GM12878 (cell line): Measurements from ENCODE around the gene PRR29. TPM values are rescaled to one million over a fixed set of nuclear protein-coding genes. Genes with fewer than 3 reads are reported as not detected.

ENCODE experiments used
- ATAC-seq: fragments of 200-7000 bp; cut with Tn5 transposase; 3 replicates; pipeline ENCODE4 v1.9.1; 2020; ENCODE audit warnings: mild to moderate bottlenecking, moderate library complexity
- BruUV-seq: library from RNA; stranded (reverse); fragments of 400-500 nt; replicated peaks from 2 replicates; lab custom pipeline; 2021; lab: Mats Ljungman, UMichigan
- CTCF ChIA-PET: fragments of 300-600 bp; sonication (Branson Sonifier 250); formaldehyde crosslinking; extraction: SDS; loops from one replicate; lab custom pipeline; 2021; ENCODE audit warnings: inconsistent platforms; lab: Yijun Ruan, JAX
- POLR2A ChIA-PET: fragments of 350-600 bp; formaldehyde crosslinking; extraction: SDS; loops from one replicate; lab custom pipeline; 2021; ENCODE audit warnings: inconsistent platforms; lab: Charles Lee
- RAD21 ChIA-PET: fragments of 300-600 bp; sonication (Branson Sonifier 250); formaldehyde crosslinking; loops from one replicate; lab custom pipeline; 2023; ENCODE audit warnings: antibody characterized with exemption; ENCODE audit not compliant: unreplicated experiment; lab: Charles Lee
- SMC1A ChIA-PET: fragments of 300-600 bp; sonication (Branson Sonifier 250); formaldehyde crosslinking; loops from one replicate; lab custom pipeline; 2023; ENCODE audit not compliant: unreplicated experiment, uncharacterized antibody; lab: Charles Lee
- DNase-seq: peaks from one replicate; pipeline ENCODE4 v3.0.0-alpha.2; 2011; ENCODE audit warnings: low read depth, low spot score
- FAIRE-seq: peaks from 3 replicates; lab custom pipeline; 2011; peaks lifted over from hg19 to GRCh38; lab: Jason Lieb, UNC
- H2AFZ ChIP-seq: 2 replicates; pipeline ENCODE4 v1.6.0; 2011; ENCODE audit warnings: low read depth, low read length, control low read depth; ENCODE audit not compliant: control insufficient read depth
- H3K27ac ChIP-seq: 2 replicates; pipeline ENCODE4 v1.5.1; 2011; ENCODE audit warnings: control low read depth; ENCODE audit not compliant: control insufficient read depth, insufficient read depth
- H3K27me3 ChIP-seq, 2 experiments: replicated peaks in 1 of 2; 2 replicates each; pipeline versions ENCODE4 v1.6.0 to v1.6.1; 2011; ENCODE audit warnings: low read length in 1 of 2; ENCODE audit not compliant: control insufficient read depth in 2 of 2, insufficient read depth in 2 of 2
- H3K36me3 ChIP-seq, 2 experiments: 2 replicates each; pipeline ENCODE4 v1.5.1; 2011; ENCODE audit warnings: low read length in 1 of 2; ENCODE audit not compliant: control insufficient read depth in 2 of 2, insufficient read depth in 2 of 2
- H3K4me1 ChIP-seq: 2 replicates; pipeline ENCODE4 v1.6.1; 2011; ENCODE audit warnings: mild to moderate bottlenecking, low read length, moderate library complexity, mixed read lengths; ENCODE audit not compliant: control insufficient read depth, insufficient read depth
- H3K4me2 ChIP-seq: 2 replicates; pipeline ENCODE4 v1.6.0; 2011; ENCODE audit warnings: control low read depth; ENCODE audit not compliant: control insufficient read depth, insufficient read depth
- H3K4me3 ChIP-seq: fragments of 200-600 bp; sonication (generic); 2 replicates; pipeline ENCODE4 v1.5.1; 2016
- H3K79me2 ChIP-seq: 2 replicates; pipeline ENCODE4 v1.6.0; 2011; ENCODE audit warnings: low read length; ENCODE audit not compliant: control insufficient read depth, insufficient read depth
- H3K9ac ChIP-seq: 2 replicates; pipeline ENCODE4 v1.8.0; 2011; ENCODE audit warnings: low read length, control low read depth, mixed read lengths; ENCODE audit not compliant: control insufficient read depth, insufficient read depth
- H3K9me3 ChIP-seq: replicated peaks from 3 replicates; pipeline ENCODE4 v1.5.1; 2011; ENCODE audit warnings: mild to moderate bottlenecking, low read length; ENCODE audit not compliant: control insufficient read depth, insufficient read depth
- H4K20me1 ChIP-seq: 2 replicates; pipeline ENCODE4 v1.6.0; 2011; ENCODE audit not compliant: control insufficient read depth, insufficient read depth
- CHD4 ChIP-seq: fragments of 200-600 bp; sonication (generic); IDR thresholded peaks from 2 replicates; pipeline ENCODE4 v1.6.1; 2016; ENCODE audit warnings: mild to moderate bottlenecking
- CREB1 ChIP-seq: IDR thresholded peaks from 2 replicates; pipeline ENCODE4 v1.6.1; 2012; ENCODE audit warnings: low read depth, mild to moderate bottlenecking, inconsistent platforms
- CREM ChIP-seq: IDR thresholded peaks from 2 replicates; pipeline ENCODE4 v1.6.1; 2014; ENCODE audit warnings: antibody characterized with exemption, low read depth
- HCFC1 ChIP-seq: fragments of 150-350 bp; IDR thresholded peaks from 2 replicates; pipeline ENCODE4 v1.6.1; 2014; ENCODE audit warnings: low read length
- HDAC2 ChIP-seq: fragments of 200-600 bp; sonication (generic); IDR thresholded peaks from 2 replicates; pipeline ENCODE4 v1.6.1; 2017
- NRF1 ChIP-seq: conservative IDR thresholded peaks from 2 replicates; pipeline ENCODE4 v1.6.1; 2011; ENCODE audit warnings: mild to moderate bottlenecking, low read depth, low read length, improper control_type of control experiment
- RCOR1 ChIP-seq: conservative IDR thresholded peaks from 2 replicates; pipeline ENCODE4 v1.6.1; 2012; ENCODE audit warnings: low read depth, low read length, improper control_type of control experiment
- SMARCA5 ChIP-seq: fragments of 450-650 bp; IDR thresholded peaks from 2 replicates; pipeline ENCODE4 v1.6.1; 2017; ENCODE audit warnings: mild to moderate bottlenecking
- SREBF2 ChIP-seq: IDR thresholded peaks from 2 replicates; pipeline ENCODE4 v1.6.1; 2012; ENCODE audit warnings: mild to moderate bottlenecking, low read length
- STAT3 ChIP-seq: IDR thresholded peaks from 2 replicates; pipeline ENCODE4 v1.6.1; 2011; ENCODE audit warnings: low read depth, low read length, improper control_type of control experiment
- WGBS: methylation state at CpG from one replicate; pipeline ENCODE4 v1.1.6; 2016; ENCODE audit warnings: low lambda C conversion rate; ENCODE audit not compliant: insufficient replicate concordance, insufficient coverage; ENCODE audit errors: missing lambda C conversion rate; 5-methylcytosine and 5-hydroxymethylcytosine counted together
- in situ Hi-C: fragments of 300-500 bp; cut with MboI; formaldehyde crosslinking; loops from 9 replicates; pipeline ENCODE4 v1.14.3; 2018; ENCODE audit warnings: mixed read lengths
- intact Hi-C: fragments of 100-400 bp; cut with micrococcal nuclease; formaldehyde crosslinking; loops from one replicate; pipeline ENCODE4 v1.14.2; 2022; ENCODE audit not compliant: unreplicated experiment
- polyA plus RNA-seq, 11 experiments: library from polyadenylated mRNA; depleted of rRNA in 4 of 11; unstranded in 6 of 11; stranded (reverse) in 5 of 11; fragments of >200 nt; fragmentation: Nextera tagmentation in 4 of 11; fragmentation: Illumina TruSeq in 1 of 11; extraction: Ambion mirVana in 4 of 11; extraction: Trizol in 1 of 11; gene quantifications; 1 replicate in 1 of 11; 2 replicates in 10 of 11; pipeline versions ENCODE4 v1.2.1 to v1.2.3, GENCODE V29; 2011 to 2016; ENCODE audit warnings: inconsistent platforms in 2 of 11, missing spikeins in 2 of 11, low read depth in 1 of 11
- total RNA-seq, 4 experiments: library from RNA; depleted of rRNA in 3 of 4; stranded (reverse); fragments of >200 nt in 3 of 4; fragmentation: Illumina TruSeq in 1 of 4; extraction: Trizol in 1 of 4; gene quantifications; 2 replicates each; pipeline versions ENCODE4 v1.2.1 to v1.2.3, GENCODE V29; 2013 to 2021
- TF ChIP-seq, protein P1 (sequence below), 3 experiments: IDR thresholded peaks in 2 of 3; conservative IDR thresholded peaks in 1 of 3; 2 replicates each; pipeline ENCODE4 v1.5.1; 2011; ENCODE audit warnings: low read depth in 3 of 3, low read length in 3 of 3, mild to moderate bottlenecking in 3 of 3, control low read depth in 2 of 3, moderate library complexity in 2 of 3, inconsistent platforms in 1 of 3, mixed read lengths in 1 of 3; ENCODE audit not compliant: control insufficient read depth in 2 of 3, insufficient read depth in 1 of 3; ENCODE audit errors: extremely low read depth in 1 of 3
- TF ChIP-seq, protein P2 (sequence below): fragments of 450-650 bp; IDR thresholded peaks from 2 replicates; pipeline ENCODE4 v1.6.1; 2017; ENCODE audit warnings: antibody characterized with exemption, mild to moderate bottlenecking, moderate library complexity

PRR29 gene
- total and polyA plus RNA-seq, 10 of the 15 experiments (the other 5 are each of a cell fraction or from before 2014, with no cell fraction given) = 0.01 to 2.4 (median 0.18) TPM; not detected in 3

- DNase-seq (no peak), FAIRE-seq (no peak), ATAC-seq (peak; percentile 36; the same call in 1 of the 3 replicates)
- SMC1A ChIA-PET = interaction anchor here (0.8 to 1.4 kb wide), 2 partner anchors 88 to 97 kb away, joined by 3 to 4 read pairs; no protein-coding TSS in a partner anchor
- Histone ChIP-seq H3K4me2 (no peak overlapping the region), H3K27ac (no peak overlapping the region), H3K36me3 (no peaks in the 10 kb centered on the region; a peak in 2 of 4 replicates), H3K4me3 (no peak overlapping the region), H3K9me3 (no peaks in the 10 kb centered on the region), H3K27me3 (no peaks in the 10 kb centered on the region), H3K4me1 (no peaks in the 10 kb centered on the region), H3K79me2 (no peaks in the 10 kb centered on the region), H3K9ac (no peak overlapping the region), H4K20me1 (no peaks in the 10 kb centered on the region), H2AFZ (no peak overlapping the region)
- RAD21 ChIA-PET = no interaction called here
- intact Hi-C loops = no loop called here
- in situ Hi-C loops = loop anchor here (25.0 kb wide), 1 partner anchor 251 kb away; no protein-coding TSS in a partner anchor
- POLR2A ChIA-PET = no interaction called here
- BruUV-seq = no TSS peak
- CTCF ChIA-PET = interaction anchor here (13.0 kb wide), 1 partner anchor 98 kb away, joined by 915 read pairs; the partner anchor contains the start of gene ERN1
- 77% methylated on average over 14 of the region's 14 CpGs for whole genome bisulfite sequencing
- TF ChIP-seq, protein P1, sequence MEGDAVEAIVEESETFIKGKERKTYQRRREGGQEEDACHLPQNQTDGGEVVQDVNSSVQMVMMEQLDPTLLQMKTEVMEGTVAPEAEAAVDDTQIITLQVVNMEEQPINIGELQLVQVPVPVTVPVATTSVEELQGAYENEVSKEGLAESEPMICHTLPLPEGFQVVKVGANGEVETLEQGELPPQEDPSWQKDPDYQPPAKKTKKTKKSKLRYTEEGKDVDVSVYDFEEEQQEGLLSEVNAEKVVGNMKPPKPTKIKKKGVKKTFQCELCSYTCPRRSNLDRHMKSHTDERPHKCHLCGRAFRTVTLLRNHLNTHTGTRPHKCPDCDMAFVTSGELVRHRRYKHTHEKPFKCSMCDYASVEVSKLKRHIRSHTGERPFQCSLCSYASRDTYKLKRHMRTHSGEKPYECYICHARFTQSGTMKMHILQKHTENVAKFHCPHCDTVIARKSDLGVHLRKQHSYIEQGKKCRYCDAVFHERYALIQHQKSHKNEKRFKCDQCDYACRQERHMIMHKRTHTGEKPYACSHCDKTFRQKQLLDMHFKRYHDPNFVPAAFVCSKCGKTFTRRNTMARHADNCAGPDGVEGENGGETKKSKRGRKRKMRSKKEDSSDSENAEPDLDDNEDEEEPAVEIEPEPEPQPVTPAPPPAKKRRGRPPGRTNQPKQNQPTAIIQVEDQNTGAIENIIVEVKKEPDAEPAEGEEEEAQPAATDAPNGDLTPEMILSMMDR (IDR thresholded peaks at IDR 0.05 in 2 of 3, conservative IDR thresholded peaks at IDR 0.05 in 1 of 3; ENCODE audit: control insufficient read depth in 2 of 3, extremely low read depth in 1 of 3, insufficient read depth in 1 of 3, low read depth in 3 of 3, low read length in 3 of 3) = 0 out of 6 replicates have a peak, but pooled peaks of 1 of the 3 experiments have one; percentile 12
- no peak for TF ChIP-seq CREM
Measured at GRCh38 chr17:64036198-64036922, 38.2 kb downstream of the PRR29 start.

GRCh38 chr17:64037180-64037579, 39.0 kb downstream of the PRR29 start:
- no peaks in the 10 kb centered on the region for H3K79me2 ChIP-seq
- WGBS = 83% methylated on average over 6 of the region's 6 CpGs
- no peak overlapping the region for H3K27ac ChIP-seq
- no peak overlapping the region for H3K4me3 ChIP-seq
- no peaks in the 10 kb centered on the region for H3K4me1 ChIP-seq
- no peak overlapping the region for H2AFZ ChIP-seq
- intact Hi-C loops (no loop called here), in situ Hi-C loops (loop anchor here (25.0 kb wide), 1 partner anchor 250 kb away; no protein-coding TSS in a partner anchor)
- H3K9me3 ChIP-seq = no peaks in the 10 kb centered on the region
- no peak for DNase-seq
- no peak overlapping the region for H3K4me2 ChIP-seq
- H3K27me3 ChIP-seq = no peaks in the 10 kb centered on the region
- POLR2A ChIA-PET = no interaction called here
- H4K20me1 ChIP-seq = no peaks in the 10 kb centered on the region
- H3K36me3 ChIP-seq = no peaks in the 10 kb centered on the region; a peak in 2 of 4 replicates
- no peak for ATAC-seq
- BruUV-seq = no TSS peak
- H3K9ac ChIP-seq = no peak overlapping the region
- CTCF ChIA-PET = interaction anchor here (1.2 kb wide), 1 partner anchor 64 kb away, joined by 4 read pairs; no protein-coding TSS in a partner anchor
- no peak for FAIRE-seq
- SMC1A ChIA-PET = no interaction called here
- RAD21 ChIA-PET = no interaction called here
- TF ChIP-seq RCOR1 (no peak), CREB1 (no peak), HCFC1 (no peak), STAT3 (no peak), CHD4 (no peak), SREBF2 (no peak), SMARCA5 (no peak), NRF1 (no peak), HDAC2 (no peak)
- TF ChIP-seq, protein P2, sequence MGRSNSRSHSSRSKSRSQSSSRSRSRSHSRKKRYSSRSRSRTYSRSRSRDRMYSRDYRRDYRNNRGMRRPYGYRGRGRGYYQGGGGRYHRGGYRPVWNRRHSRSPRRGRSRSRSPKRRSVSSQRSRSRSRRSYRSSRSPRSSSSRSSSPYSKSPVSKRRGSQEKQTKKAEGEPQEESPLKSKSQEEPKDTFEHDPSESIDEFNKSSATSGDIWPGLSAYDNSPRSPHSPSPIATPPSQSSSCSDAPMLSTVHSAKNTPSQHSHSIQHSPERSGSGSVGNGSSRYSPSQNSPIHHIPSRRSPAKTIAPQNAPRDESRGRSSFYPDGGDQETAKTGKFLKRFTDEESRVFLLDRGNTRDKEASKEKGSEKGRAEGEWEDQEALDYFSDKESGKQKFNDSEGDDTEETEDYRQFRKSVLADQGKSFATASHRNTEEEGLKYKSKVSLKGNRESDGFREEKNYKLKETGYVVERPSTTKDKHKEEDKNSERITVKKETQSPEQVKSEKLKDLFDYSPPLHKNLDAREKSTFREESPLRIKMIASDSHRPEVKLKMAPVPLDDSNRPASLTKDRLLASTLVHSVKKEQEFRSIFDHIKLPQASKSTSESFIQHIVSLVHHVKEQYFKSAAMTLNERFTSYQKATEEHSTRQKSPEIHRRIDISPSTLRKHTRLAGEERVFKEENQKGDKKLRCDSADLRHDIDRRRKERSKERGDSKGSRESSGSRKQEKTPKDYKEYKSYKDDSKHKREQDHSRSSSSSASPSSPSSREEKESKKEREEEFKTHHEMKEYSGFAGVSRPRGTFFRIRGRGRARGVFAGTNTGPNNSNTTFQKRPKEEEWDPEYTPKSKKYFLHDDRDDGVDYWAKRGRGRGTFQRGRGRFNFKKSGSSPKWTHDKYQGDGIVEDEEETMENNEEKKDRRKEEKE = no peak
